Anterior cingulate cortex (tissue), 58 donors: ENCODE measurements around the gene SLC14A1.
"Not testable (repeated sequence)": the region's sequence is repeated elsewhere in the genome, so short reads cannot be mapped to it uniquely, and the experiment has no call there.

Experiments
- DNase-seq, 58 donors: peaks; one replicate each; lab custom pipeline; 2025; lab: John Stamatoyannopoulos, UW

Gene SLC14A1

DNA sequence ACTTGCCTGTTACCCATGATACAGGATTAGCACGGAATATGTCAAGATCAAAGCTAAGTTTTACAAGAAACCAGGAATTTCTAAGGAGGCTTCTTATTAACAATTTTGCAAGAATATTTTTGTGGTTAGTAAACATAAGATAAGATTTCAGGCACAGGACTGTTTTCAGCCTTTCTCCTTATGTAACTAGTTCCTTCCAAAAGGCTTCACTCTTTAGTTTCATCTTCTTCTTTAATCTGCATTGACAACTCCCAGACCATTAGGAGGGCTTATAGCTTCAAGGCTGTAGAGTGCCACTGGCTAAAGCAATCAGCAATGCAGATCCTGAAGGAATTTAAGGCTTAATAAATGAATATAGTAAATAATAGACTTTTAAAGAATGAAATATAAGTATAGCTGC, 29.3 kb downstream of the SLC14A1 start:
- no peak for DNase-seq

DNA sequence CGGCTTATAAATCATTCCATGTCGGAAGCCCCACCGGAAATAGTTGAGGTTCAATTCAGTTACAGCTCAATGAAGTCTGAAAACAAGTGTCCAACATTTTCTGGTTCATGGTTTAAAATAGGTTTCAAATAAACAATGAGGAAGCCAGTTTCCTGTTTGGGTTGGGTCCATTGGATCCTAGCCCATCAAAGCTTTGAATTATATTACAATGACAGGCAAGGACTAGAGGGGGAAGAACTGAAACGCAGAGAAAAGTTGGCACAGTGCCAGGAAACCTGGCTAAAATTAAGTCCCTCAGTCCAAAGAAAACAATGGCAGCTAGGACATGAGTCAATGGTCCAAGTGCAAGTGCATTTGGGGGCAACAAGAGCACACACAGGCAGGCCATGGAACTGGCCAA, 32.0 kb downstream of the SLC14A1 start:
- DNase-seq: peak in 1 of 58 donors; percentile 4

GRCh38 chr18:45757005-45757404, 33.0 kb downstream of the SLC14A1 start:
- no peak for DNase-seq

DNA sequence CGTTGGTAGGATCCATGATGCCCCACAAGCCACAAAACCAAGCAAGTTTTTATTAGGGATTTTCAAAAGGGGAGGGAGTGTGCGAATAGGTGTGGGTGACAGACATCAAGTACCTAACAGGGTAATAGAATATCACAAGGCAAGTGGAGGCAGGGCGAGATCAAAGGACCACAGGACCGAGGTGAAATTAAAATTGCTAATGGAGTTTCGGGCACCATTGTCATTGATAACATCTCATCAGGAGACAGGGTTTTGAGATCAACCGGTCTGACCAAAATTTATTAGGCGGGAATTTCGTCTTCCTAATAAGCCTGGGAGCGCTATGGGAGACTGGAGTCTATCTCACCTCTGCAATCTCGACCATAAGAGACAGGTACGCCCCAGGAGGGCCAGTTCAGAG, 33.7 kb downstream of the SLC14A1 start:
- DNase-seq: not testable (repeated sequence)

DNA sequence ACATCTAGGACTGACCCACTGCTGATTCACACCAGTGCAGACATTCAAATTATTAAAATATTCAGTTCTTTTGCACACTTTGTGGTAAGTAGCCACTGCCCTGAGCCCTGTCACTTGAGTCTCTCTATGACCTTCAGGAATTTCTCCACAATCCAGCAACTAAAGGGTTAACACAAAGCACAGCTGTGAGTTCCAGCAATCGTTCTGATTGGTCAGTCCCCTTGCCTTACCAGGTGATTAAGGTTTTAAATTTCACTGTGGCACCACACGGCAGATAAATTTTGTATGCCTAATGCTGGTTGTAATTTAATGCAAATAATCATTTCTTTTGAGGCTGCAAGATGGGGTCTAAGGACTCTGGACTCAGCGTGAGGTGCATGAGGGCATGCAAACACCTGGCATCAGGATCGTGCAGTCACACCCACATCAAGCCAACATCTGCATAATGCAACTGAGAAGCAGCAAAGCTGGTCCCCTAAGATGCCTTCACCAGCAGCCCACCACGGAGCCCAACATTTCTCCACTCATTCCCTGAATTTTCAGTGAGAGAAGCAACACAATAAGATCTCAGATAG, 36.6 kb downstream of the SLC14A1 start:
- DNase-seq: no peak

DNA sequence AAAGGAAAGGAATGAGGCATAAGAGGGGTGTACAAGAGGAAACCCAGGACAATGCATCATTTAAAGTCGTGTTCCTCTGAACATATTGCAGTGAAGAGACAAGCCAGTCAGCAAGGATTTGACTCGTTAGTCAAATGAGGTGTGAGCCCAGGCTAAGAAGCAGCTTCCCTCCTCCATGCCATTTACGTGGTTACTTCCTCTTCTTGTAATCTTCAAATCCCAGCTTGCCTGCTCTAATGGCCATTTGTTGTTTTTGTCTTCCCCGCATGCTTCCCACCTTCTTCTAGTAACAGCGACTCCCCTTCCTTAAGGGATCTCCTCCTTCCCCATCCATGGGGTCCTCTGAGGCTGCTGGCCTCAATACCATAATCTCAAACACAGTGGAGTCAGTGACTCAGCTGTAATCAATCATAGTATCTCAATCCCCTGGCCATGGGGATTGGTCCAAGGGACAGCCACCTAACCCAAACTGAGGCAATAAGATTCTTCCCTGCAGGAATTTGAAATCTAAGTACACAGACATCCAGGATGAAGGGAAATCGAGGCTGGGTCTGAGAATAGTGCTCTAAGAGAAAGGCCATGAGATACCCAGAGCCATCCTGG, 37.6 kb downstream of the SLC14A1 start:
- DNase-seq: no peak

DNA sequence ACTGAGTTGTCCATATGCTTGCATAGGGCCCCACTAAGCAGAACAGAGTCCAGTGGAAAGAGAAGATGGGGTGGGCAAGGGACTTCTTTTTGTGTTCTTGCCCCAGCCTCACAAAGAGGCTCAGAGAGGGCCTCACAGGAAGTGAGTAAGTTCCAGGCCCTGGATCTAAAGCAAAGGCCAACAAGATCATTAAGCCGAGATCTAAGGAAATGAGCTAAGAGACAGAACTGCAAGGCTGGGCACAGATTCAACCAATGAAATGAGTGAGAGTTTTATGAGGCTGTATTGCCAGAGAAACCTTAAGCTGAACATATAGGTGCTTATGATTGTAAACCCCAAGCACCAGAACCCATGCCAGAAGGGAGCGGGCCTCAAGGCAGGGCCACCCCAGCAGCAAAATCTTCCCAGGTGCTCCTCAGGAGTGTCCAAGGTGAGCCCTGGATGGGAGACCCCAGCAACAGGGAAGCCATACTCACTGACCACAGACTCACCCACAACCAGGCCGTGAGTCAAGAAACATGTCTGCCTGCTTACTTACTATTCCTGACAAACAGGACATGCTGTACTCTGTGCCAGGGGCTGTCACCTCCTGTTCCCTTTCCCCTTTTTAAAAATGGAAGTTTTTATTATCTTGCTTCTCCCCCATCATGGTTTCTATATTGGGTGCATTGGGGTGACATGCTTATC, 40.2 kb downstream of the SLC14A1 start:
- DNase-seq: no peak

DNA sequence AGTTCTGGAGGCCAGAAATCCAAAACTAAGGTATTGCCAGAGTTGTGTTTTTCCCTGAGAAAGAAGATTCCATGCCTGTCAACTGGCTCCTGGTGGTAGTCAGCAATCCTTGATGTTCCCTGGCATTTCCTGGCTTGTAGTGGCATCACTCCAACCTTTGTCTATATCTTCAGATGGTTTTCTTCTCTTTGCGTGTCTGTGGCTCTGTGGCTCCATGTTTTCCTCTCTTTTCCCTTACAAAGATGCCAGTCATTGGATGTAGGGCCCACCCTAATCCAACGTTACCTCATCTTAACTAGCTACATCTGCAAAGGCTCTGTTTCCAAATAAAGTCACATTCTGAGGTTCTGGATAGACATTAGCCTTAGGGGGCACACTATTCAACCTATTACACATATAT, 41.8 kb downstream of the SLC14A1 start:
- DNase-seq: no peak

DNA sequence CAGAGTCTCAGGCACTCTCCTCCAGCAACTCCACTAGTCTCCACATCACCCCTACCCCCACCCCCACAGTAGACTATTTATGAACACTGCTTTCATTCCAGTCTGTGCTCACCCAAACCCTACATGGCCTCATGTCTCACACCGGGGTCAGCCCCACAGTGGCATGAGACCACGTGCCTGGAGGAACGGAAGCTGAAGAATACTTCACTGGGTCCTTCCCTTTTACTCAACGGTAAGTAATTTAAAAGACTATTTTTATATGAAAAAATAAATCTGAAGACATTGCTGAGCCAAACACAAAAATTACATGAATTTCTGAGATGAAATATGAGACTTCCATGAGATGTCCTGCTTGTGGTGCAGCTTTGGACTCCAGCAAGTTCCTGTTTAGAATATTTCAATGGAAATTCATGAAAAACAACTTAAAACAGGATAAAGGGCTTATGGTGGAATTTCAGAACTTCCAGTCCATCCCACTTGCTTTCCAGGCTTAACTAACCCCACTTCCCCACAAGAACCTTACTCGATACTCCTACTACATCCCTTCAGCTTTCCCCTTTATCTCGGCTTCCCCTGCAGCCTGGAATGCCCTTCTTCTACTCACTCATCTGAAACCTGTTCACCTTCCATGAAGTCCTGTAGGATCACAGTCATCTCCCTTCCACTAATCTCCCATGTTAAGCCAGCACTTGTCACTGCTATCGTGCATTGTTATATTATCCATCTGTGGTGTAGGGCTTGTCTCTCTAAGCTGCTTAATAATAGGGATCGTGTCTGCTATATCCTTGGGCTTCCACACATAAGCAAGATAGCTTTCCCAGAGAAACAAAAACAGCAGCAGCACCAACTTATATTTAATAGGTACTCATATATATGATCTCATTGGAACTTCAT, 47.9 kb downstream of the SLC14A1 start:
- DNase-seq: no peak

- DNase-seq: no peak
Observed at GRCh38 chr18:45774065-45774521, 50.1 kb downstream of the SLC14A1 start.

- peak in 56 of 58 donors; percentile 2 to 78 (median 31) for DNase-seq
Observed at GRCh38 chr18:45775241-45775676, 51.3 kb downstream of the SLC14A1 start.

- DNase-seq: peak in 1 of 58 donors; percentile 1
Observed at GRCh38 chr18:45775743-45776142, 51.8 kb downstream of the SLC14A1 start.

DNA sequence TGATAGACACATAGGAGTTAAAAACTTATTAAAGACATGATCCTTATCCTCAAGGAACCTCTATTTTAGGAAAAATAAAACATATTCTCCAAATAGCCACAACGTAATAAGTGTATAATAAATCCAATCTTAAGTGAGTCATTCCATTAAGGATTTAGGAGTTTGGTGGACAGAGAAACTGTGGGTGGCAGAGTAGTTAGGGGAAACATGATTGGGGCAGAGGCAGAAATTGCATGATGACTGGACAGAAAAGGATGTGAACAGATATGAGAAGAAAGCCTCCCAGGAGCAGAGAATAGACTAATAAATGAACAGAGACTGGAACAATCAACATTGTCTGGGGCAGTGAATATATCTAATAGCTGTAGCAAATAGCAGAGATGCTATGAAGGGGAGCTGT, 53.4 kb downstream of the SLC14A1 start:
- no peak for DNase-seq

- DNase-seq: no peak
Observed at GRCh38 chr18:45780568-45780967, 56.6 kb downstream of the SLC14A1 start.

DNA sequence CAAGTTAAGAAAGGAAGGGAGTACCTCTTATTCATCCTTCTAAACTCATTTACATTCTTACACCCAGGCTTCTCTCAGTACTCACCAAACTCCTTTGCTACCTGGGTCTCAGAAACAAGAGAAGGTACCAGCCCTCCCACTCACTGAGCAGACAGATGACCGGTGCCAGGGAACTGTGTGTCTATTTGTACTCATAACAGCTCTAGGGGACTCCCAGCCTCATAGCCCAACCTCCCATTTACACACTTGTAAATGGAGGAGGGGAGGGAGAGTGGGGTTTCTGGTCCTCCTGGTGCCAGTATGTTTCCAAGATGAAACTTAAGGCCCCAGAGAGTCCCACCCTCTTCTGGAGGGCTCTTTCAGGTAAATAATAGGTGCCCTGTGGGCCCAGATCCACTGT, 58.7 kb downstream of the SLC14A1 start:
- no peak for DNase-seq

GRCh38 chr18:45783097-45784075, 59.4 kb downstream of the SLC14A1 start:
- no peak for DNase-seq

GRCh38 chr18:45785134-45785533, 61.2 kb downstream of the SLC14A1 start:
- DNase-seq: no peak

- no peak for DNase-seq
Observed at GRCh38 chr18:45786941-45787340, 63.0 kb downstream of the SLC14A1 start.

- no peak for DNase-seq
Observed at GRCh38 chr18:45787346-45787745, 63.4 kb downstream of the SLC14A1 start.

GRCh38 chr18:45788861-45789260, 64.9 kb downstream of the SLC14A1 start:
- no peak for DNase-seq
